ENCODE results near the gene PKD2L1. TPM values are rescaled to one million over a fixed set of nuclear protein-coding genes. Genes with fewer than 3 reads are reported as not detected.
A peak's percentile ranks its signal among the peaks of the same experiment; 100 is the strongest.
"Not testable (repeated sequence)": the region's sequence is repeated elsewhere in the genome, so short reads cannot be mapped to it uniquely, and the experiment has no call there.

PKD2L1 gene
- 0.21 TPM in 1 of 2 replicates, not detected in the other for total RNA-seq (2014; rRNA removed; shearing (Covaris generic))

DNA sequence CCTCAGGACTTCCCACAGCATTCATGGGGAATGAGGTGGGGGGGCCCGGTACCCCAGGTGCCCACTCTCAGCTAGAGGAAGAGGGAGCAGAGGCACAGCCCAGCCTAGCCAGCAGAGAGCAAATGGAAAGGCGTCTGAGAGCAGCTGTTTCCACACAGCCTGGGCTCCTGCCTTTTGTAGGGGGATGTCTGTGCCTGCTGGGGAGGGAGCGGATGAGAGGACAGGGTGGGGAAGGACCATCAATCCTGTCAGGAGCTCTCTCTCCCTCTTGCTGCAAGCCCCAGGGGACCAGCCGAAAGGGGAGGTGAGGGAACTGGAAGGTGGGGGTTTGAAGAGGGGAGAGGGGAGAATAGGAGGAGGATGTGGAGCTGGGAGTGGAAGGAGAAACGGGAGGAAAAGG is at the start of gene PKD2L1:
Gene PKD2L1 (minus strand): TSS at position 150 of the 400 bp plus-strand sequence. CDS start 125 bp downstream, at position 25.
- DNase-seq (ENCODE audit: low spot score), result no peak

- no peak for DNase-seq (ENCODE audit: low spot score)
Measured at GRCh38 chr10:100377830-100378229, 47.8 kb upstream of the PKD2L1 start.

GRCh38 chr10:100376656-100377055 is 46.6 kb upstream of the PKD2L1 start:
- DNase-seq (ENCODE audit: low spot score), result not testable (repeated sequence)

- DNase-seq (ENCODE audit: low spot score), result peak; percentile 36
Measured at GRCh38 chr10:100374677-100375353, 44.8 kb upstream of the PKD2L1 start.

DNA sequence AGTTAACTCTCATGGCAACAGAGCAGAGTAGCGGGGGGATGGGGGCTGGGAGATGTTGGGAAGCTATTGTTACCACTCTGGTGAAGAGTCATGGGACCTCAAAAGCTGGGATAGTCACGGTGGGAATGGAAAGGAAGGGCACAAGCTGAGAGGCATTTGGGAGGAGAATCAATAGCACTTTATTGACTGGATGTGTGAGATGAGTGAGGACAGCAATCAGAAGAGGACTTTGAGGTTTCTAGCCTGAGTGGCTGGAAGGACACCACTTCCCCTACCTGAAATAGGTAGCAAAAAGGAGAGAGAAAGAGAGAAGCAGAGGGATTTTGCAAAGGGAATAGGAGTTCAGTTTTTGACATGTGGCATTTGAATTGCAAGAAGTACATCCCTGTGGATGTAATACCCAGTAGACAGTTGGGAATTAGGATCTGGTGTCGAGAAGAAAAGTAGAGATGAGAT is 44.2 kb upstream of the PKD2L1 start:
- no peak for DNase-seq (ENCODE audit: low spot score)

DNA sequence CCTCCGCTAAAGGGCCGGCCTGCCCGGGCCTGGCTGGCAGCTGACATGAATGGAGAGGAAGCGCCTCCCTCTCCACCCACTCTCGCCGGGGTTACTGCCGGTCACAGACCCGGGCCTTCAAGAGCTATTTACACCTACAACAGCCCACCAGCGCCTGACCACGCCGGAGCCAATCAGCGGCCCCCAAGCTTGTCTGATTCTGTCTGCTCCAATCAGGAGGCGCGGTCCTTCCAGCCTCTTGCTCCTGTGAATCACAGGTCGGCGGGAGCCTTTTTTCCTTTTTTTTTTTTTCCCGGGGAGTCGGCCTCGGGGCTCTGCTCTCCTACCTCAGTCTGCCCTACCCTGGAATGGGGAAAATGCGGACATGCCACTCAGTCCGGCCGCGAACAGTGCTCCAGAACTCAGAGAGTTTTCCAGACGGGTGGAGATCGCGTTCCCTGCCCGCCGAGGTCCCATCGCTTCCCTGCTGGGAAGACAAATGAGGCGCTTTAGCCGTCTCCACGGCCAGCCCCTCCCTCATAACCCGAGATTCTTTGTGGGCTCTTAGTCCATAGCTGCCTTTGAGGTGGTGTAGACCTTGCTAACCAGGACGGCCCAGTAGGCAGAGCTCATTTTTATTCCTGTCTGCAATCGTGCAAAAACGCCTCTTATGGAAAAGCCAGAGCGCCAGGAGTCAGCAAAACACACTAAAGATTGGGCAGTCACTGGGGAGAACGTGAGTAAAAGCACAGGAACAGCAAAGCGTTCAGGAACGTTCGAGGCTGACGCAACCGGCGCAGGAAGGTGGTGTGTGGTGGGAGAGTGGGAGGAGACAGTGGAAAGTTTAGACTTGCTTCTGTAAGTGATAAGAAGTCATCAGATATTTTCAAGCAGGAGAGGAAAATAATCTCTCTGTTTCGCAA is 43.5 kb upstream of the PKD2L1 start:
- DNase-seq (ENCODE audit: low spot score), result peak; percentile 99

DNA sequence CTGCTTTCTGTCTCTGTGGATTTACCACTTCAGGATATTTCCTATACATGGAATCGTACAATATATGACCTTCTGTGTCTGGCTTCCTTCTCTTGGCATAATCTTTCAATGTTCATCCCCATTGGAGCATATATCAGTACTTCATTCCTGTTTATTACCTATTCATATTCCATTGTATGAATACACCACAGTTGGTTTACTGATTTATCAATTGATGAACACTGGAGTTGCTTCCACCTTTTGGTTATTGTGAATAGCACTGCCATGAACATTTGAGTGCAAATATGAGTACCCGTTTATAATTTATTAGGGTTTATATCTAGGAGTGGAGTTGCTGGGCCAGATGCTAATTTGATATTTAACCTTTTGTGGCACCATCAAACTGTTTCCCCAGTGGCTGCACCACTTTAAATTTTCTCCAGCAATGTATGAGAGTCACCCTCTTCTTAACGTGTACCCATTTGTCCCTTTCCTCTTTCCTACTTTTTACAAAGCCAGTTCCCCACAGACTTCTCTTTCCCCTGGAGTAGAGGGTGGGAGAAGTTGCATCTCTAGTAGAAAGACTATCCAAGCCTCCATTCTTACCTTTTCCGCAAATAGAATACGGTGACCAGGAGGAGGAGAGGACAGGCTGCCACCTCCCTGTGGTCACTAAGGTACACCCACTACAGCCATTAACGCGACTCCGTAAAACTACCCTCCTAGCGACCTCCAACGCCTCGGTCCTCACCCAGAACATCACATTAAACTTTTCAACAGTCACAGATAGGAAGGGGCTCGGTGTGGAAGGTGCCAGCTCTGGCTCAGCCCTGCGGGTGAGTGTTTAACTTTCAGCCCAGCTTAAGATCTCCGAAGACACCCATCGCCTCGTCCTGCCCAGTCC is 42.6 kb upstream of the PKD2L1 start:
- peak; percentile 70 for DNase-seq (ENCODE audit: low spot score)

DNA sequence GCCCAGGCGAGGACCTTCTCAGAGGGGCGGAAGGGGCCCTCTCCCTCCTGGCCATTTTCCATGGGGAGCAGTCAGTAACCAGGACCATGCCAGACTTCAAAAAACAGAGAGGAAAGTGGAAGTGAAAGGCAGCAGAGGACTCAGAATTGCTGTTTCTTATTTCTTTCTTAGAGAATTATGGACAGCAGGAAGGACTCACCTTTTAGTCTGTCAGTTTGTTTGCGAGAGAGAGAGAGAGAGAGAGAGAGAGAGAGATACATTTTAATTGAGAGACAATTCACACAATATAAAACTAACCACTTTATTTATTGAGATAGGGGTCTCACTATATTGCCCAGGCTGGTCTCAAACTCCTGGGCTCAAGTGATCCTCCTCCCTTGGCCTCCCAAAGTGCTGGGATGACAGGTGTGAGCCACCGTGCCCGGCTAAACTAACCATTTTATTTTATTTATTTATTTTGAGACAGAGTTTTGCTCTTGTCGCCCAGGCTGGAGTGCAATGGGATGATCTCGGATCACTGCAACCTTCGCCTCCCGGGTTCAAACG is 41.5 kb upstream of the PKD2L1 start:
- DNase-seq (ENCODE audit: low spot score), result no peak

GRCh38 chr10:100370714-100371481 is 40.9 kb upstream of the PKD2L1 start:
- DNase-seq (ENCODE audit: low spot score), result peak; percentile 95

- DNase-seq (ENCODE audit: low spot score), result no peak
Measured at GRCh38 chr10:100368721-100369120, 38.7 kb upstream of the PKD2L1 start.

- peak; percentile 96 for DNase-seq (ENCODE audit: low spot score)
Measured at GRCh38 chr10:100364735-100365391, 34.8 kb upstream of the PKD2L1 start.

DNA sequence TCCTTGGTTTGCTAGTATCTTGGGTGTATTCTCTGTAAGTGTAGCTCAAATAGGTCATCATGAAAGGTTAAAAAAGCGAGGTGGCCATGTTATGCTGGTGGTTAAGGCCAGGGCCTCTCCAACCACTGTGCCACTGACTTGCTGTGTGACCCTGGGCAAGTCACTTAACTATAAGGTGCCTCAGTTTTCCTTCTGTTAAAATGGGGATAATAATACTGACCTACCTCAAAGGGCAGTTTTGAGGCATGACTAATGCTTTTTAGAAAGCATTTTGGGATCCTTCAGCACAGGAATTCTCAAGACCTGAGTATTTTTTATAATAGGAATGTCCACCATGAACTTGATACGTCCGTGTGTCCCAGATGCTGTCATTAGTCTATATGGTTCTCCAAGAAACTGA is 34.1 kb upstream of the PKD2L1 start:
- no peak for DNase-seq (ENCODE audit: low spot score)

- DNase-seq (ENCODE audit: low spot score), result no peak
Measured at GRCh38 chr10:100362570-100363496, 32.8 kb upstream of the PKD2L1 start.

GRCh38 chr10:100360234-100360633 is 30.2 kb upstream of the PKD2L1 start:
- no peak for DNase-seq (ENCODE audit: low spot score)

GRCh38 chr10:100359529-100360150 is 29.6 kb upstream of the PKD2L1 start:
- no peak for DNase-seq (ENCODE audit: low spot score)

- no peak for DNase-seq (ENCODE audit: low spot score)
Measured at GRCh38 chr10:100359030-100359432, 29.0 kb upstream of the PKD2L1 start.

DNA sequence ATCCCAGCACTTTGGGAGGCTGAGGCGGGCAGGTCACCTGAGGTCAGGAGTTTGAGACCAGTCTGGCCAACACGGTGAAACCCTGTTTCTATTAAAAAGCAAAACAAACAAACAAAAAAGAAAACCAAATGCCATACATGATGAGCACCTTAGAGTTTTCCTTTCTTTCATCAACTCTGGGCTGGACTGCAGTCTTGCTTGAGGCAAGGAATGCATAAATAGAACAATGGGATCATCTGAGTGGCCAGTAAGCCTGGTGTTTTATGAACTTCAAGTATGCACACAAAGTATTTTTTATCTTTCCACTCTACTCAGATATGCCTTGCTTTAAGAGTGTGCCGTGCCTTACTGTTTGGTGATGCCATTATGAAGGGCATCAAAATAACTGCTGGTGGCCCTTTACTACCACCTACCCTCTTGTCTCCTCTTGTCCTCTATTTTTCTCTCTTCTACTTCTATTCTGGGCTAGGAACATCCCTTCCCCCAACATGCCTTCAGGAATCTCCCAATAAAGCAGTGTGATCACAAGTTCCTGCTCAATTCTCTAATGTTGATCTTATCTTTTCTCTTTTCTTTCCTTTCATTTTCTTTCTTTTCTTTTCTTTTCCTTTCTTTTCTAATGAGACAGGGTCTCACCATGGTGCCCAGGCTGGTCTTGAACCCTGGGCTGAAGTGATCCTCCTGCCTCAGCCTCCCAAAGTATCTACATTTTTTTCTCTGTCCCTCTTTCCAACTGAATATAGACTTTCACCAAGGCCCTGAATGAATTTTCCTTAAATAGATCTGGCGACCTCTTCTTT is 27.2 kb upstream of the PKD2L1 start:
- DNase-seq (ENCODE audit: low spot score), result no peak

All from HT-29 (cell line).